ENCODE results near the gene HIRA.

GRCh38 chr22:19343470-19343869, 88.1 kb downstream of the HIRA start:
- TF ChIP-seq POLR2A (IDR thresholded peaks at IDR 0.05) (no peak), CTCF (IDR thresholded peaks at IDR 0.05) (no peak)
